CD4-positive, alpha-beta T cell treated with Interleukin-1 beta for 1 hour (primary cell): ENCODE measurements around the gene SCN4B.
"Not testable (repeated sequence)": the region's sequence is repeated elsewhere in the genome, so short reads cannot be mapped to it uniquely, and the experiment has no call there.

Experiments
- DNase-seq, 2 donors: peaks; one replicate each; pipeline ENCODE4 v3.0.0-alpha.2; 2020 to 2022

The SCN4B gene, protein sequence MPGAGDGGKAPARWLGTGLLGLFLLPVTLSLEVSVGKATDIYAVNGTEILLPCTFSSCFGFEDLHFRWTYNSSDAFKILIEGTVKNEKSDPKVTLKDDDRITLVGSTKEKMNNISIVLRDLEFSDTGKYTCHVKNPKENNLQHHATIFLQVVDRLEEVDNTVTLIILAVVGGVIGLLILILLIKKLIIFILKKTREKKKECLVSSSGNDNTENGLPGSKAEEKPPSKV

GRCh38 chr11:118152552-118153471 is at the start of gene SCN4B:
SCN4B (minus strand) TSS chr11:118152823; CDS start chr11:118152673, 150 bp downstream.
- peak in 1 of 2 donors; percentile 13 for DNase-seq

DNA sequence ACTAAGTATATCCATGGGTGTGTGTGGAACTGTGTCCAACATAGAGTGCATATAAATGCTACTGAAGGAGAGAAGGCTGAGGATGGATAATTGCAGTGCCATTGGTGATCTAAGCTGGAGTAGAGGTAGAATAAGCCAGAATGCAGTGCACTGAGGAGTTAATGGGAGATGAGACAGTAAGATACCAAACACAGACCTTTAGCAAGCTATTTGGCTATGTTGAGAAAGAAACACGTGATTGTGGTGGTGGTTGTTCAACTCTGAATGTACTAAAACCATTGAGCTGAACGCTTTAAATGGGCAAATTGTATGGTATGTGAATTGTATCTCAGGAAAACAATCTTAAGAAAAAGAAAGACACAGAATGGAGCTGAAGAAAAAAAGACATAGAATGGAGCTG is 49.3 kb upstream of the SCN4B start:
- no peak for DNase-seq

DNA sequence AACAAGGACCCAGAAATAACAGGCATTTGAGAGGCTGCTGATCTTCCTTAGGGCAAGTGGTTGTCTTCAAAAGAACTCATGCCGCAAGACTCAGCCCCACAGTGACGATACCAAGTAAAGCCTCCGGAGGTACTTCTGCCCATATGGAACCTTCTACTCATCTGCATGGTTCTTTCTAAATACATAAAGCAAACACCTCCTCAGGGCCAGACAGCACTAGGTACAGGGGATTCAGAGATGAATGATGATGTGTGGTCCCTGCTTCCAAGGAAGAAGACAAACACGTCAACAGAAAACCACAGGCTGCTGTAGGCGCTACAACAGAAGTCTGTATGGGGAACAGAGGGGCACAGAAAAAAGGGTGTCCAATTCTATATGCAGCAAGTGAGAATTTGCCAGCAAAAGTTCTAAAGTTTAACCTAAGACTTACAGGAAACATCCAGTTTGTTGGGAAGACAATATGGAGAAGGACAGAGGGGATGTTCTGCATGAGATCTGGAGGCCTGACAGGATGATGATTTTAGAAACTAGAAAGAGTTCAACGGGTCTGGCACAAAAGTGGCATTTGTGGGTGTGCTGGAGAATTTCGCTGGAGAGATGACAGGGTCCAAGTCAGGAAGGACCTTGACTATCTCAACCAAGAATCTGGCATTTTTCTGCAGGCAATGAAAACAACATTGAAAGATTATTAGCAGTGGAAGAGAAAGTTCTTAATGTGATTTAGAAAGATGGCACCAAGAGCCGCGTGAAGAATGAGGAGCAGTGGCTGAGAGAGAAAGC is 48.5 kb upstream of the SCN4B start:
- DNase-seq: peak in 1 of 2 donors; percentile 24

- DNase-seq: no peak
Measured at GRCh38 chr11:118200497-118200896, 47.9 kb upstream of the SCN4B start.

DNA sequence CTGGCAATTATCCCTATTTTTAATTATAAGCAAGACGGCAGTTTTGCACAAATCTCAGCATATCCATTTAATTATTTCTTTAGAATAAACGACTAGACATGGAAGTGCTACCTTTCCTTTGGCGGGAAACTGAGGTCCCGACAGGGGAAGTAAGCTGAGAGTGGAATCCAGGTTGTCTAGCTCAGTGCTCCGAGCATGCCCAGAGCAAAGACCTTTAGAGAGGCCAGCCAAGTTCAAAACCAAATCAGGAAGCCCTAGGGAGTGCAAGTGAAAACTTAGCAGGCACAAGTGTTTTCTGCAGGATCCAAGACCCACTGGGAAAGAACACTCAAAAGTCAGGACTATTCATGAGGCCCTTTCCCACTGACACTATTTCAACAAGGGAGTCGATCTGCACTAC is 46.5 kb upstream of the SCN4B start:
- DNase-seq: no peak

DNA sequence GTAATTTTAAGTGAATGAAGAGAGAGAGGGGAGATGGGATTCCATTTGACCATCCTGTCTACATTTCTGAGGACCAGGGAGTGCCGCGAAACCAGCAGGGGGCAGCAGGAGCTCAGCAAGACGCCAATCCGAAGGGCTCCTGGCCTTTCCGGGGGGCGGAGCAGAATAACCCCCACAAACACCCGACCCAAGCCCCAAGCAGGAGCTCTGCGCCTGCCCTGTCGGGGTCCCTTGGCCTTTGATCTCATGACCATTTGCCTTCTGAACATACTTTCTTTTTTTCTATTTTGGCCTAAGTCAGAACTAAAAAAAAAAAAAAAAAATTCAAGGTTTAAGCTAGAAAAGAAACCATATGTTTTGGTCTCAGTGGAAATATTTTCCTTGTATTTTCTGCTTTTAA is 45.7 kb upstream of the SCN4B start:
- DNase-seq: peak; percentile 81 to 82

GRCh38 chr11:118194835-118195627 is 42.4 kb upstream of the SCN4B start:
- no peak for DNase-seq

GRCh38 chr11:118193910-118194566 is 41.4 kb upstream of the SCN4B start:
- DNase-seq: no peak

DNA sequence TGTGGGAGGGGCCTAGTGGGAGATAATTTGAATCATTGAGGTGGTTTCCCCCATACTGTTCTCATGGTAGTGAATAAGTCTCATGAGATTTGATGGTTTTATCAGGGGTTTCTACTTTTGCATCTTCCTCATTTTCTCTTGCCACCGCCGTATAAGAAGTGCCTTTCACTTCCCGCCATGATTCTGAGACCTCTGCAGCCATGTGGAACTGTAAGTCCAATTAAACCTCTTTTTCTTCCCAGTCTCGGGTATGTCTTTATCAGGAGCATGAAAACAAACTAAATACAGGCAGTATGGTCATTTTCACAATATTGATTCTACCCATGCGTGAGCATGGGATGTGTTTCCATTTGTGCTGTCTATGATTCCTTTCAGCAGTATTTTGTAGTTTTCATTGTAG is 40.2 kb upstream of the SCN4B start:
- not testable (repeated sequence) for DNase-seq

GRCh38 chr11:118190942-118191506 is 38.4 kb upstream of the SCN4B start:
- DNase-seq: not testable (repeated sequence)

- no peak for DNase-seq
Measured at GRCh38 chr11:118186346-118187107, 33.9 kb upstream of the SCN4B start.

DNA sequence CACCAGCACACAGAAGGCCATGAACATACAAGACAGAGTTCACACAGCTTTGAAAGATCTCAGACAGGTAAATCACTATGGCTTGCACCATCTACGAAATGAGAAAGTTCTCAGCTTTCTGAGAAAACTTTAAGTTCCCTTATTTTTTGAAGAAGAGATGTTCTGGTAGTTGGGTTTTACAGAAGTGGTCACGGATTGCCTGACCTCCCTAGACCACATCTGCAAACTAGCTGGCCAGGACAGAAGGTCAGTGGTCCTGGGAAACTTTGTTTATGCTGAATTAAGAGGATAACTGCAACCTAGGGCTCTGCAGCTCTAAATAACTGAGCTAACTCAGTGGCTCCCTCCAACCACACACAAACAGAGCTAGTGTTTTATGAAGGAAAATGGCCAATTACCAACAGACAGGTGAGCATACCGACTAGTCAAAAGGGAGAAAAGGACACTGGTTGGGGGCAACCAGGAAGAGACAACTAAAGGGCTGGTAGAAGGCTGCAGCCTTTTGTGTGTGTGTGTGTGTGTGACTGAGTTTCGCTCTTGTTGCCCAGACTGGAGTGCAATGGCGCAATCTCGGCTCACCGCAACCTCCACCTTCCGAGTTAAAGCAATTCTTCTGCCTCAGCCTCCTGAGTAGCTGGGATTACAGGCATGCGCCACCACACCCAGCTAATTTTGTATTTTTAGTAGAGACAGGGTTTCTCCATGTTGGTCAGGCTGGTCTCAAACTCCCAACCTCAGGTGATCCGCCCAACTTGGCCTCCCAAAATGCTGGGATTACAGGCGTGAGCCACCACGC is 32.4 kb upstream of the SCN4B start:
- no peak for DNase-seq

- DNase-seq: peak in 1 of 2 donors; percentile 19
Measured at GRCh38 chr11:118183691-118184090, 31.1 kb upstream of the SCN4B start.

DNA sequence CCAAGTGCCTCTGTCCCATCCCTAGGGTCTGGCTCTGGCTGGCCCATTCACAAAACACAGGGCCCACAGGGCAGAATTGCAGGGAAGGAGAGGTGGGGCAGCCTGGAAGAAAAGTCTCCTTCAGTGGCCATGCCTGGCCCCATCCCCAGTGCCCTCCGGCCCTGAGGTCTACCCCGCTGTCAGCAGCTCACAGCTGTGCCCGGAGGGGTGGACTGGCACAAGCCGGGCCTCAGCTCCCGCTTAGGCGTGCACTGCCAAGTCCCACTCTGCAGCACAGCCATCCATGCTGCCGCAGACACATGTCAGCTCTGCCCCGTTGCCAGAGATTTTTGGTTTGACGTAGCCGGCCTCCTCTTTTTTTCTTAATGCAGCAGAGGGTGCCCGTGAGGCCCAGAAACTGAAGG is 27.7 kb upstream of the SCN4B start:
- peak in 1 of 2 donors; percentile 9 for DNase-seq

- DNase-seq: no peak
Measured at GRCh38 chr11:118176778-118177134, 24.1 kb upstream of the SCN4B start.

- DNase-seq: no peak
Measured at GRCh38 chr11:118175993-118176777, 23.6 kb upstream of the SCN4B start, which contains the start of gene SCN2B. SCN2B (minus strand) TSS chr11:118176639; CDS start chr11:118176431, 208 bp downstream.

- no peak for DNase-seq
Measured at GRCh38 chr11:118175031-118175992, 22.7 kb upstream of the SCN4B start.
